ENCODE results near the gene PDE8A. TPM values are rescaled to one million over a fixed set of nuclear protein-coding genes. Genes with fewer than 3 reads are reported as not detected.
A peak's percentile ranks its signal among the peaks of the same experiment; 100 is the strongest.

The PDE8A gene
- total RNA-seq, 1 donor from 2014 or later: 24.6 TPM

DNA sequence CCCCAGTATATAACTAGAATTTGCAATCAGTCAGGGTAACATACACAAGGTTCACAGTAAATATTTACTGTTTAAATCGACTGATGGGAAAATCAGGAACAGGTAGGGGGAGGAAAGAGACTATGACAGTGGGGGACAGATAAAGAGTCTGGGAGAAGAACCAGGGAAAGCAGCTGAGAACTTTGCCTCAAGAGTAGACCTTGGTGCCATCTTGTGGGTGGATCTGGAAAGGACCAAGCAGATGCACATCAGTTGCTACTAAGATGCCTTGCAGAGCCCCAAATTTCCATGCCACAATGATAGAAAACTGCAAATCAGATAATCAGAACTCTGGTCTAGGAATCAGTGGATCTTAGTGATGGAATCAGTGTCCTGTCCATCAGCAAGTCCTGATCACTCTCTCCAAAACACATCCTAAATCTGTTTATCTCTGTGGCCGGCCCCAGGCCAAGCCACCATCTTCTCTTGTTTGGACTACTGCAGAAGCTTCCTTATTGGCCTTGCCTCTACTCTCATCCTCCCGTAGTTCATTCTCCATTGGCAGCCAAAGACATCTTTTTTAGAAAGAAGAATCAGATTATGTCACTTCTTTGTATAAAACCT is 62.7 kb downstream of the PDE8A start:
- TF ChIP-seq, protein P1, sequence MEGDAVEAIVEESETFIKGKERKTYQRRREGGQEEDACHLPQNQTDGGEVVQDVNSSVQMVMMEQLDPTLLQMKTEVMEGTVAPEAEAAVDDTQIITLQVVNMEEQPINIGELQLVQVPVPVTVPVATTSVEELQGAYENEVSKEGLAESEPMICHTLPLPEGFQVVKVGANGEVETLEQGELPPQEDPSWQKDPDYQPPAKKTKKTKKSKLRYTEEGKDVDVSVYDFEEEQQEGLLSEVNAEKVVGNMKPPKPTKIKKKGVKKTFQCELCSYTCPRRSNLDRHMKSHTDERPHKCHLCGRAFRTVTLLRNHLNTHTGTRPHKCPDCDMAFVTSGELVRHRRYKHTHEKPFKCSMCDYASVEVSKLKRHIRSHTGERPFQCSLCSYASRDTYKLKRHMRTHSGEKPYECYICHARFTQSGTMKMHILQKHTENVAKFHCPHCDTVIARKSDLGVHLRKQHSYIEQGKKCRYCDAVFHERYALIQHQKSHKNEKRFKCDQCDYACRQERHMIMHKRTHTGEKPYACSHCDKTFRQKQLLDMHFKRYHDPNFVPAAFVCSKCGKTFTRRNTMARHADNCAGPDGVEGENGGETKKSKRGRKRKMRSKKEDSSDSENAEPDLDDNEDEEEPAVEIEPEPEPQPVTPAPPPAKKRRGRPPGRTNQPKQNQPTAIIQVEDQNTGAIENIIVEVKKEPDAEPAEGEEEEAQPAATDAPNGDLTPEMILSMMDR (conservative IDR thresholded peaks at IDR 0.05; ENCODE audit: low read depth, low read length): peak; percentile 81
- no peak overlapping the region for H3K4me3 ChIP-seq (ENCODE audit: low read depth, low read length)
- DNase-seq (ENCODE audit: low read depth): no peak

DNA sequence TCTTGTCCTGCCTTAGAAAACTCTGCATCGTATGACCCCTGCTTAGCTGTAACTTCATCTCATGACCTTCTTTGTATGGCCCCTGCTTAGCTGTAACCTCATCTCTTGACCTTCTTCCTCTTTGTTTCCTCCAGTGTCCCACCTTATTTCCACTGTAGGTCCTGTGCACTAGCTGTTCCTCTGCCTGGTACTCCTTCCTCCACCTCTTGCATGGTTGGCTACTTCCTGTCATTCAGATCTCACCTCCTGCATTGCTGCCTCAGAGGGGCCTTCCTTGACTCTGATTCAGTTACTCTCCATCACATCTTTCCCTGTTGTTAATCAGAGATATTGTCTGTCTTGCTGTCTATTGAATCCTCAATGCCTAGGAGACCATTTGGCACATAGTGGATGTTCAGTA is 63.2 kb downstream of the PDE8A start:
- TF ChIP-seq, protein P1 (conservative IDR thresholded peaks at IDR 0.05; ENCODE audit: low read depth, low read length): no peak
- DNase-seq (ENCODE audit: low read depth): no peak
- no peak overlapping the region for H3K4me3 ChIP-seq (ENCODE audit: low read depth, low read length)

DNA sequence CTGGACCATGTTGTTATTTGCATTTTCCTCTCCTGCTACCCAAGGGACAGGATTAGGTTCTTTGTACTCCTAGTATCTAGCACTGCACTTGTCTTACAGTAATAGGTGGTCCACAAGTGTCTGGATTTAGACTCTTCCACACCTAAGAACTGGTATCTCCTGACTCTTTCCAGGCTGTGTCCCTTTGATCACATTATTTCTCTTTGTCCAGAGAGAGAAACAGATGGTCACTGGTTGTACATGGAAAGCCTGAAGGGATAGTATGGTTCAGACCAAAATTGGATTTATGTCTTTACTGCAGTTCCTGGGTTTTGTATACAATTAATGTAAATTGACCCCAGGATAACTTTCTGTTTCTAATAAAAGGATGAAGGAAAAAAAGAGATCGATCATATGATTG is 64.0 kb downstream of the PDE8A start:
- TF ChIP-seq, protein P1 (conservative IDR thresholded peaks at IDR 0.05; ENCODE audit: low read depth, low read length): no peak
- no peak overlapping the region for H3K4me3 ChIP-seq (ENCODE audit: low read depth, low read length)
- no peak for DNase-seq (ENCODE audit: low read depth)

DNA sequence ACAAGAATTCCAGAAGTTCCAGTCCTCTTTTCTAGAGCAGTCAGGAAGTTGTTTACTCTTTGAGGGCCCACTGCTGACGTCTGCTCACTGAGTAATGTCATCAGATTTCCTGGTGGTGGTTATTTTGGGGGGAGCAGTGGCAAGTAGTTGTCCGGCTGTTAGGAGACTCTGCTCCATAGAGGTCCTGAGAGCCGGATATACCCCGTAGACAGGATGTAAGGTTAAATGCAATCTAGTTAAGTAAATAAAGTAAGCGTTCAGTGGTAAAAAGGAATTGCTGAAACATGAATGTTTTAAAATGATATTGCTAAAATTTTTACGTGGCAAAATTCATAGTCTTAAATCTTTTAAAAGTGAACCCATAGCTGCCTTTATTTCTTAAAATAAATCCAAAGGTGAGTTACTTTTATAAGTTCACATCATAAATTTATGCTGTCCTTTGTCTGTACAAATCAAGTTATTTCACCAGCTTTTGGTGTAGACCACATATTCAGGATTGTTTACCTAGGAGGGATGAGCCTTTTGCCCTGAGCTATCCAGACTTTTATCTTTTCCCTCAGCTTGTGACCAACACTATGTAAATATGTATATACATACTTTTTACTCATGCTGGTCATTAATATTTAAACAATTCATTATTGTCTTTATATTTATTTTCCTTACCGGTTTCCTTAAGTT is 65.8 kb downstream of the PDE8A start:
- no peak overlapping the region for H3K4me3 ChIP-seq (ENCODE audit: low read depth, low read length)
- no peak for DNase-seq (ENCODE audit: low read depth)

DNA sequence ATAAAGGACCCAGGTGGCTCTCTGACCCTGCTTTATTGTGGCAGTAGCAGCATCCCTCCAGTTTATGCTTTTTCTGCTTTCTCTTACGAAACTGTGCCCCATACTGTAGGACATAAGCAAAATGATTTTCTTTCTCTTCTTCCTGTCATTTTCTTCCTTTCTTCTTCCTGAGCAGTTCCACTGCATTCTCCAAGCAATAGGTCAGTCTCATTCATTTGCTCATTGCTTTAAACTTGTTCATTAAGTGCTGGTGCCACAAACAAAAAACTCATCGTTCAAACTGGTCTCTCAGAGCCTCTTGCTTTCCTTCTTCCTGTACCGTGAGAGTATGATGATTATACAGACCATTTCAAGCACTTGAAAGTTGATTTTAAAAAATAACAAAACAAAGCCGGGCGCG is 66.8 kb downstream of the PDE8A start:
- H3K4me3 ChIP-seq (ENCODE audit: low read depth, low read length): no peak overlapping the region
- DNase-seq (ENCODE audit: low read depth): no peak
- TF ChIP-seq, protein P1 (conservative IDR thresholded peaks at IDR 0.05; ENCODE audit: low read depth, low read length): no peak

More for the DNA sequence above, 65.8 kb downstream of the PDE8A start:
- TF ChIP-seq, protein P1 (conservative IDR thresholded peaks at IDR 0.05; ENCODE audit: low read depth, low read length): no peak

DNA sequence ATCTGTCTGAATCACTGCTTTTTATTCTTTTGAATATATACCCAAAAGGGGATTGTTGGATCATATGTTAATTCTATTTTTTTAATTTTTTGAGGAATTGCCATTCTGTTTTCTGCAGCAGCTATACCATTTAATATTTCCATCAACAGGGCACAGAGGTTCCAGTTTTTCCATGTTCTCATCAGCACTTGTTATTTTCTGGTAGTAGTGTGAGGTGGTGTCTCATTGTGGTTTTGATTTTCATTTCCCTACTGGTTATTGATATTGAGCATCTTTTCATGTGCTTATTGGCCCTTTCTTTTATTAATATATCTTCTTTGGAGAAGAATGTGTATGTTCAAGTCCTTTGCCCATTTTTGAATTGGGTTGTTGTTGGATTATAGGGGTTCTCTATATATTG is 68.1 kb downstream of the PDE8A start:
- TF ChIP-seq, protein P1 (conservative IDR thresholded peaks at IDR 0.05; ENCODE audit: low read depth, low read length): no peak
- DNase-seq (ENCODE audit: low read depth): no peak
- H3K4me3 ChIP-seq (ENCODE audit: low read depth, low read length): no peak overlapping the region

DNA sequence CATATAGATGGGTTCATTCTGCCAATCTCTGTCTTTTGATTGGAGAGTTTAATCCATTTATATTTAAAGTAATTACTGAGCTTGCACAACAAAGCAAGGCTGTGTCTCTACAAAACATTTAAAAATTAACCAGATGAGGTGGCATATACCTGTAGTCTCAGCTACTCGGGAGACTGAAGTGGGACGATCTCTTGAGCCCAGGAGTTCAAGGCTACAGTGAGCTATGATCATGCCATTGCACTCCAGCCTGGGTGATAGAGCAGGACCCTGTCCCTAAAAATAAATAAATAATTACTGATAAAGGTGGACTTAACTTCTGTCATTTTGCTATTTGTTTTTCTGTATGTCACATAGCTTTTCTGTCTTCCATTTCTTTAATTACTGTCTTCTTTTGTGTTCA is 78.1 kb downstream of the PDE8A start:
- TF ChIP-seq, protein P1 (conservative IDR thresholded peaks at IDR 0.05; ENCODE audit: low read depth, low read length): no peak
- no peak overlapping the region for H3K4me3 ChIP-seq (ENCODE audit: low read depth, low read length)
- DNase-seq (ENCODE audit: low read depth): no peak
